HG03565 (cell line): ENCODE data around the gene METRN.

Source experiments
- ATAC-seq: cut with Tn5 transposase; IDR thresholded peaks from one replicate; pipeline ENCODE4 v1.9.1; 2021; ENCODE audit warnings: mild to moderate bottlenecking, moderate library complexity; ENCODE audit not compliant: unreplicated experiment

The METRN gene

GRCh38 chr16:767743-768235 lies 52.9 kb downstream of the METRN start:
- ATAC-seq = no peak

- no peak for ATAC-seq
Observed at GRCh38 chr16:768428-768827, 53.5 kb downstream of the METRN start.
